NCI-H1417 (cell line): ENCODE measurements around the gene FAM114A1.
"Not testable (repeated sequence)": the region's sequence is repeated elsewhere in the genome, so short reads cannot be mapped to it uniquely, and the experiment has no call there.

Experiments
- DNase-seq, 3 experiments: peaks; one replicate each; lab custom pipeline; 2025; lab: John Stamatoyannopoulos, UW

Gene FAM114A1

GRCh38 chr4:38902695-38903094, 35.1 kb downstream of the FAM114A1 start:
- peak in 2 of 3 experiments; percentile 26 to 64 for DNase-seq

GRCh38 chr4:38904090-38904666, 36.6 kb downstream of the FAM114A1 start:
- DNase-seq, result no peak

DNA sequence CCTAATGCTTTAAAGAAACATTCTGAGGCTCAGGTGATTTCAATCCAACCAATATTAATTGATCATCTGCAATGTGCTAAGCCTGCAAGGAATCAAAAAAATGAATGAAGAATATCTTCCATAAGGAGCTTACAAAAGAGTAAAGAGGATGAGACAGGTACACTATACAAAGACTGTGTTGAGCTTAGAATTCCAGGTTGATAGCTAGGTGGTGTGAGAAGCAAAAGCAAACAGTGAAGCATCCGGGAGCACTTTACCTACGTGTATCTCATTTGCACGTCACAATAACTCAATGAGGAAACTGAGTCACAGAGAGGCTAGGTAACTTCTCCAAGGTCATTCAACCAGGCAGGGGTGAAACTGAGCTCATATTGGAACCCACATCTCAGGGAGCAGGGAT, 37.1 kb downstream of the FAM114A1 start:
- no peak for DNase-seq

DNA sequence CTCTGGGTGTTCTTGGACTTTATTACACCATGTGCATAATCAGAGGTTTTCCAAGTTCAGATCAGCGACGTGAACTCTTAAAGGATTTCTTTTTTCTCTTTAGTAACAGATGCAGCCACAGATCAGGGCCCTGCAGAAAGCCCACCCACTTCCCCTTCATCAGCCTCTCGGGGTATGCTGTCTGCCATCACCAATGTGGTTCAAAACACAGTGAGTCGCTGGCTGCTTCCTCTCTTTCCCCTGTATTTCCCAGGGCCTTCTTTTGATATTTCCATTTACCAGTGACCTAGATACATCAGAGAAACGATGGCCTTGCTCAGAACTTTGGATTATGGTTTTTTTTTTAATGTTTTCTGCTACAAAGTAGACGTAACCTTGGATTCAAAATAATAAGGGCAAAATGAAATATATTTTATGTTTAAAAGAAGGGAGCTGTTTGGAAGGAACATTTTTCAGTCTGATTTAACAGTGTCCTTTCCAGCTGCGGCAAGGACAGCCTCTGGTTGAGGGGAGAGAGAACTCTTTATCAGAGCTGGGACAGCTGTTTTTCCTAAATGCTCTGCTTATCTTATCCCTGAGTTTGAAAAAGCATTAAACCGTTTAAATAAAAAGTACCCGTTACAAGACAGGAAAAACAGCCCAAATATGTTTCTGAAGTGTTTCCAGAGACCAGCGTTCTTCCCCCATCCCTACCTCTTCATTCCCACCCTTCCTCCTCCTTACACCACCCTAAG, 38.2 kb downstream of the FAM114A1 start:
- no peak for DNase-seq

- DNase-seq, result no peak
These were observed 40.2 kb downstream of the FAM114A1 start for GRCh38 chr4:38907696-38908270.

DNA sequence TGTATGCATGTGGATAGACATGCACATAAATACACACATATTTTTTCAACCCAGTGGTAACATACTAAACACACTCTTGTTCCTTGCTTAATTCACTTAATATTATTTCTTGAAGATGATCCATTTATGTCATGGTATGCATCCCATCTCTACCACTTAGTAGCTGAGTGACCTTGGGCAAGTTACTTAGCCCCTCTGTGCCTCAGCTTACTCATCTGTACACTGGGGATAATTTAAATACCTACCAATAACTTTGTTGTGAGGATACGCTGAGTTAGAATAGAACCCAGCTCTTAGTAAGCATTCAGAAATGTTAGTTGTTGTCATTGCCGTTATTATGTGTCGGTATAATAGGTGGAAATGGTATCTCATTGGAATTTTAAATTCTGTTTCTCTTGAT, 41.4 kb downstream of the FAM114A1 start:
- DNase-seq, result no peak

DNA sequence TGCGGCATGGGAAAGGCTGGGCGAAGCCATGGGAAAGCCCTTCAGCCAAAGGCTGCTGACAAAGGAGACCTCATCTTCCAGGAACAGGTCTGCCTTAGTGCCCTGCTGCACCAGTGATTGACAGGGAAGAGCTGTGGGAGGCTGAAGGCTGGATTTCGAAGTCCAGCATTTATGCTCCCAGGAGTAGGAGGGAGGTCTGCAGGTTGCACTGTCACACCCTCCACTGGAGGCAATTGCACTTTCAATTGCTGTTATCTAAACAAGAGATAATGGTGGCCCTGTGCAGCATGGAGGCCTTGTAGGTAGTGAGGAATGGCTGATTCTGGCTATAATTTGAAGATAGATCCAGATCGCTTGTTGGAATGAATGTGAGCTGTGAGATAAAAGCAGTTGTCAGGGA, 43.7 kb downstream of the FAM114A1 start:
- DNase-seq, result no peak

- DNase-seq, result no peak
These were observed 47.2 kb downstream of the FAM114A1 start for GRCh38 chr4:38914854-38915253.

GRCh38 chr4:38916267-38916666, 48.7 kb downstream of the FAM114A1 start:
- DNase-seq, result not testable (repeated sequence)

DNA sequence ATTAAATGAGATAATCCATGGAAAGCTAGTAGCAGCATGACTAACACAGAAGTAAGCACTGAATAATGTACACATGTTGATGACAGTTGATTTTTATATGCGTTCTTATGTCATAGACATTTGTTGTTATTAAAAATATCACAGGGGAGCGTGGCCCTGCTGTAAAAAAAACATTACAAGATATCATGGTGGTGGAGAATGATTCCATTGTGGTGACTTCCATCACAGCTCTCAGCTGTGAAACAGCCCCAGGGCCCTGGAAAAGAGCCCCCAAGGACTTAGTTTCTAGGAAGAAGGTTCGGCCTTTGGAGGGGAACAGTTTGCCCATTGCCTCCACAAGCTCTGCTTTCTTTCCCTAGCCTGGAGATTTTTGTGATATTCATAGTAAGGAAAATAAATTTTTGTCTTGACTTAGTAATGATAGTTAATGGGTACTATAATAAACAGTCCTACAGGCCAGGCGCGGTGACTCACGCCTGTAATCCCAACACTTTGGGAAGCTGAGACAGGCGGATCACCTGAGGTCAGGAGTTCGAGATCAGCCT, 49.9 kb downstream of the FAM114A1 start:
- DNase-seq, result no peak

DNA sequence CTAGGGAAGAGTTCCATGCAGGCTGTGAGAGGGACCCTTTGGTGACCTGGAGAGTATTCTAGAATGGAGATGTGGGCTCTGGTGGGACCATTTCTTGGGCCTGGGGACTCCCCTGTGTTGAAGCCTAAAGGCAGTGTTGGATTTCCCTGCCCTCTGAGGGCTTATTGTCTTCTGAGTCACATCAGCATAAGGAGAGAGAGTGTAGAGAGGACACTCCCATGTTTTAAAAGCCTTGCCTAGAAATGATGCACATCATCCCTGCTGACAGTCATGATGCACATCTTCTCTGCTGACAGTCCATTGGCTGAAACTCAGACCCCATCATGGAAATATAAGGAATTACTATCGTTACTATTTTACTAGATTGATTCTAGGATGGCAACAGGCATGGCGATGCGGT, 51.9 kb downstream of the FAM114A1 start:
- DNase-seq, result no peak

DNA sequence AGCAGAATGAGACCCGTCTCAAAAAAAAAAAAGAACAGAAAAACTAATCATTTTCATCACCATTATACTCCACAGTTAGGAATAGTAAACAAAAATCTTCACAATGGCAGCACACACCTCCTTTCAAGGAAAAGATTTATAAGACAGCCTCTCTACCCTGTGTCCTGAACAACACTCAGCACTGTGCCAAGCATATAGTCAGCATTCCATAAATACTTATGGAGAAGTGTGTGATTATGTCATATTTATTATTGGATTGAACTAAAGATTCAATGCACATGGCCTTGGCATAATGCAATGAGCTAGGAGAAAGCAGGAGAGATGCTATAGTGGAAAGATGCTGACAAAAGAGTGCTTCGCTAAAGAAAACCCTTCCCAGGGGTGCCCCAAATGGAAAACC, 52.6 kb downstream of the FAM114A1 start:
- DNase-seq, result no peak

DNA sequence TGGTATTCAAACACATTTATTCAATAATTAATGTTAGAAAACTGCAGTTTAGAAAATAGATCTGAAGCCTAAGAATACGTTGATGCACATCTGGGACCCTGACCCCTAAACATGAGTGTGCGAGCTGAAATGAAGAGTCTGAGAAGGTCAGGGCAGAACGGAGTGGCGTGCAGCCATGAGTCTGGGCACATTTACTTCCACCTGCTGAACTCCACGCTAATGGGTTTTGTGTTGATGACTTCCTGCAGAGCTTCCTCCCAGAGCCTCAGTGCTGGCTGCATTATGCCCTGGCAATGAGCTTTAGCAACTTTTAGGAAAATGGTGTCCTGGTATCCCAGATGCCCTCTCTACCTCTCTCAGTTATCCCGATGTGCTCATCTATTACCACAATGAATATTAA, 53.1 kb downstream of the FAM114A1 start:
- DNase-seq, result no peak

GRCh38 chr4:38921151-38921550, 53.5 kb downstream of the FAM114A1 start:
- no peak for DNase-seq

DNA sequence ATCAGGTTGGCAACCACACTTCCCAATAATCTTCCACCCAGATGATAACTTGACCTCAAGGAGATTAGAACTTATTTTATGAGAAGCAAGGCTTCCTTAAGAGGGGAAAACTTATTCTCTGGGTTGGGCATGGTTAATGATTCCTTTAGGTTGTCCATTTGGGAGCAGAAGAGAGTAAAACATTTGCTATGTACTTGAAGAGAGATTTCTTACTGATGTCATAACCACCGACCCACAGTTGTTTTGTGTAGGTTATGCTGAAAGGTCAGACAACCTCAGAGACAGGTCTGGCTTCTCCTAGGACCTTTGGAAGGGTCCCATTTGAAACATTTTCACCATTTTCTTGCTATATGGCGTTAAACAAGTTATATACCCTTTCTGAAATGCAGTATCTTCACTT, 56.1 kb downstream of the FAM114A1 start:
- no peak for DNase-seq

GRCh38 chr4:38924353-38924752, 56.7 kb downstream of the FAM114A1 start:
- DNase-seq, result no peak

- DNase-seq, result peak in 1 of 3 experiments; percentile 24
These were observed 58.1 kb downstream of the FAM114A1 start for GRCh38 chr4:38925492-38926413.

DNA sequence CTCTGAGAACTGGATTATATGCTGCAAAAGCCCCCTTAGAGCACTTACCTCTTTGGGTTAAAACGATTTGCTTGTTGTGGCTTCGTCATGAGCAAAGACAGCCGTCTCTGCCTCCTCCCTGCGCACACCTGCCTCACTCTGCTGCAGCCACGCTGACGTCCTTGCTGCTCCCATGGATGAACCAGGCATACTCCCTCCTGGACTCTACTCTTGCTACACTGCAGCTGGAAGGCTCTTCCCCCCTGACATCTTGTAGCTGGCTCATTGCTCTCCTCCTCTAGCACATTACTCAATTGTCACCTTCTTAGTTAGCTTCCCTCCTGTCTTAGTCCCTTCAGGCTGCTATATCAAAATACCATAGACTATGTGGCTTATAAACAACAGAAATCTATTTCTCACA, 59.3 kb downstream of the FAM114A1 start:
- no peak for DNase-seq

DNA sequence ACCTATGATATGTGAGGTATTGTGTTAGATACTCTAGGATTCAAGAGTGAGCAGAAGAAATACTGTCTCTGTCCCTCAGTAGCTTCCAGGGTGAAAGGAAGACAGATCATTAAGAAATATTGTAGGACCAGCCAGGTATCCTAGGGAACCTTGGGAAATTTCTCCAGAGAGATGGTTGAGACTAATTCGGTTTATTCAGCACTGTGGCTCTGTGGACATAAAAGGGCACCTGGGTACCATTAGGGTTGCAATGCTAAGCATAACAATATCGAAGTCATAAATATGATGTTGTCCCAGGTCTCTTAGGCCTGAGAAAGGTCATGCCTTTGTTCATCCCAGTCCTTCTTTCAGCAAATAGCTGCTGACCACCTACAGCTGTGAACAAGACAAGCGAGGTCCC, 61.0 kb downstream of the FAM114A1 start:
- no peak for DNase-seq

- no peak for DNase-seq
These were observed 61.4 kb downstream of the FAM114A1 start for GRCh38 chr4:38928974-38929373.

DNA sequence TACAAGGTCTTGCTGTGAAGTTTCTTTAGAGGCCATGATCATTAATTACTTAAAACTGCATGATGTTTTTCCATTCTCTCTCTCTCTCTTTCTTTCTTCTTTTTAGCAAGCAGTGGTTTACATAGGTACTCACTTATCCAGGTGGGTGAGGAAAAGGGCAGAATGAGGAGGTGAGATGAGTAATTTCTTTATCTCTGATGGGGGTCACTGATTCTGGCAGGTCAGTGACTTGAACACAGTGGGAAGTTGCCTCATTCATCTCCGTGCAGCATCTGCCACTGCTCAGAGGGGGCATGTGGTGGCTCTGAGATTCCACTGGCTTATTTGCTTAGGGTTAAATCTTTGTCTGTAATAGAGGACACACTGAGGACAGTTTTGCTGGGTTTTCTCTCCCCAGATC, 62.6 kb downstream of the FAM114A1 start:
- DNase-seq, result peak in 2 of 3 experiments; percentile 44 to 77

- DNase-seq, result peak in 2 of 3 experiments; percentile 28 to 67
These were observed 63.1 kb downstream of the FAM114A1 start for GRCh38 chr4:38930707-38931106.
